Upper lobe of left lung (tissue), 4 donors: ENCODE measurements around the gene RIPK1.

ENCODE experiments used
- POLR2A ChIP-seq, 4 donors: fragments of 450-650 bp; IDR thresholded peaks; one replicate each; pipeline ENCODE4 v1.5.1; 2016 to 2017; ENCODE audit warnings: antibody characterized with exemption in 4 of 4, mild to moderate bottlenecking in 2 of 4
- TF ChIP-seq, protein P1 (sequence below), 6 experiments: fragments of 450-650 bp in 4 of 6; fragments of 200-600 bp in 2 of 6; sonication (generic) in 2 of 6; IDR thresholded peaks; one replicate each; pipeline ENCODE4 v1.5.1; 2016 to 2019; ENCODE audit warnings: antibody characterized with exemption in 6 of 6

DNA sequence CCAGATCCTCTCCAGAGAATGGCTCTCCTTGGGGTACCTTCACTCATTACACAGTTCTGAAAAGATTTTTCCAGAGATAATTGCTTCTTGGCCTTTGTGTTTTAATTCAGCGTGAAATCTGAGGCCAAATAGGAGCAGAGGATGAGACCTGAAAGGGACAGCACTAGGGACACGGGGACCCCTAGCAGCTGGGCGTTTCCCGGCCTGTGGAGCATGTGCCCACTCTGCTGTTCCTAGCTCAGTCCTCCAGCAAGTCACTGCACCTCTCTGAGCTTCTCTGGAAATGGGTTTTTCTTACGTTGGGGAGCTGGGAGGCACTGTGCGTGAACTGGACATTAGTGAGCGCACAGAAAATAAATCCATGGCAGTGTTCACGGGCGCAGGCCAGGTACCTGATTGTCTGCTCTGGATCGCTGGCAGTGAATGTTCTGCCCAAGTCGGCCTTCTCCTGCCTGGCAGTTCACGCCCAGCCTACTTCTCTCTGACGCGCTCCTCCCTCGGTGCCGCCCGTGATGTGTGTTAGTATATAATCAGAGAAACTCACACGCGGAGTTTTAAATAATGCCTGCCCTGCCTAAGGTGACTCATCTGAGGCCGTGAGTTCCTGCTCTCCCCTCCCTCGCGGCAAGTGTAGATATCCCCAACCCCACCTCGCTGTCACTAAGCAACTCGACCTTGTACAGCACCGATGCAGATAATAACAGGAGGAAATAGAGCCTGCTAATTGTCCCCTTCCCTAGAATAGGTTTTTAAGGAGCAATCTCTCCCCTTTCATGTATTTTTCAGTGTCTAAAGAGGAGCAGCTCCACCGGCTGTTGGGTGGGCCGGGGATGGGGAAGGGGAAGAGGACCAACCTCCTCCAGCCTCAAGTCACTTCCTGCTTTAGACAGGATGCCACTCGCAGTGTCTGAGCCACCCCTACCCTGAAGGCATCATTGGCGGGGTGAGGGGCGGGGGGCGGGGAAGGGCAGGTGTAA is 91.8 kb downstream of the RIPK1 start:
- TF ChIP-seq, protein P1, sequence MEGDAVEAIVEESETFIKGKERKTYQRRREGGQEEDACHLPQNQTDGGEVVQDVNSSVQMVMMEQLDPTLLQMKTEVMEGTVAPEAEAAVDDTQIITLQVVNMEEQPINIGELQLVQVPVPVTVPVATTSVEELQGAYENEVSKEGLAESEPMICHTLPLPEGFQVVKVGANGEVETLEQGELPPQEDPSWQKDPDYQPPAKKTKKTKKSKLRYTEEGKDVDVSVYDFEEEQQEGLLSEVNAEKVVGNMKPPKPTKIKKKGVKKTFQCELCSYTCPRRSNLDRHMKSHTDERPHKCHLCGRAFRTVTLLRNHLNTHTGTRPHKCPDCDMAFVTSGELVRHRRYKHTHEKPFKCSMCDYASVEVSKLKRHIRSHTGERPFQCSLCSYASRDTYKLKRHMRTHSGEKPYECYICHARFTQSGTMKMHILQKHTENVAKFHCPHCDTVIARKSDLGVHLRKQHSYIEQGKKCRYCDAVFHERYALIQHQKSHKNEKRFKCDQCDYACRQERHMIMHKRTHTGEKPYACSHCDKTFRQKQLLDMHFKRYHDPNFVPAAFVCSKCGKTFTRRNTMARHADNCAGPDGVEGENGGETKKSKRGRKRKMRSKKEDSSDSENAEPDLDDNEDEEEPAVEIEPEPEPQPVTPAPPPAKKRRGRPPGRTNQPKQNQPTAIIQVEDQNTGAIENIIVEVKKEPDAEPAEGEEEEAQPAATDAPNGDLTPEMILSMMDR (IDR thresholded peaks at IDR 0.05) = no peak
- TF ChIP-seq POLR2A (IDR thresholded peaks at IDR 0.05) = no peak
